Stimulated activated CD4-positive, alpha-beta T cell treated with anti-CD3 and anti-CD28 coated beads, Interleukin-15, amount 100 ng/mL, for 1 hour (primary cell): ENCODE measurements around the gene OXNAD1.
A peak's percentile ranks its signal among the peaks of the same experiment; 100 is the strongest.

ENCODE experiments used
- DNase-seq, 2 donors: peaks; one replicate each; pipeline ENCODE4 v3.0.0-alpha.2; 2020; ENCODE audit warnings: low read depth in 1 of 2, low spot score in 1 of 2

The OXNAD1 gene

GRCh38 chr3:16325850-16326249 is 60.8 kb downstream of the OXNAD1 start:
- no peak for DNase-seq

GRCh38 chr3:16326724-16327349 is 61.8 kb downstream of the OXNAD1 start:
- no peak for DNase-seq

- DNase-seq = no peak
These were observed 63.1 kb downstream of the OXNAD1 start for GRCh38 chr3:16328124-16328523.

GRCh38 chr3:16329036-16329825 is 64.2 kb downstream of the OXNAD1 start:
- no peak for DNase-seq

- no peak for DNase-seq
These were observed 64.8 kb downstream of the OXNAD1 start for GRCh38 chr3:16329826-16330129.

GRCh38 chr3:16330351-16330750 is 65.3 kb downstream of the OXNAD1 start:
- no peak for DNase-seq

- DNase-seq = no peak
These were observed 66.4 kb downstream of the OXNAD1 start for GRCh38 chr3:16331319-16331883.

GRCh38 chr3:16332904-16333426 is 68.0 kb downstream of the OXNAD1 start:
- no peak for DNase-seq

- no peak for DNase-seq
These were observed 69.9 kb downstream of the OXNAD1 start for GRCh38 chr3:16334909-16335308.

- no peak for DNase-seq
These were observed 70.3 kb downstream of the OXNAD1 start for GRCh38 chr3:16335333-16335732.

- DNase-seq = no peak
These were observed 71.0 kb downstream of the OXNAD1 start for GRCh38 chr3:16335772-16336645.

- no peak for DNase-seq
These were observed 71.8 kb downstream of the OXNAD1 start for GRCh38 chr3:16336825-16337224.

- DNase-seq = peak in 1 of 2 donors; percentile 11
These were observed 73.0 kb downstream of the OXNAD1 start for GRCh38 chr3:16337856-16338540.

- no peak for DNase-seq
These were observed 74.0 kb downstream of the OXNAD1 start for GRCh38 chr3:16338999-16339398.

GRCh38 chr3:16343101-16343500 is 78.1 kb downstream of the OXNAD1 start:
- no peak for DNase-seq

- DNase-seq = no peak
These were observed 81.5 kb downstream of the OXNAD1 start for GRCh38 chr3:16346413-16347081.

GRCh38 chr3:16347548-16347947 is 82.5 kb downstream of the OXNAD1 start:
- DNase-seq = no peak

- DNase-seq = no peak
These were observed 85.1 kb downstream of the OXNAD1 start for GRCh38 chr3:16349986-16350596.

- DNase-seq = no peak
These were observed 85.7 kb downstream of the OXNAD1 start for GRCh38 chr3:16350597-16351318.
